Kidney epithelial cell (primary cell): ENCODE results near the gene ELP4. TPM values are rescaled to one million over a fixed set of nuclear protein-coding genes. Genes with fewer than 3 reads are reported as not detected.

Source experiments
- DNase-seq: peaks from one replicate; pipeline ENCODE4 v3.0.0-alpha.2; 2010; ENCODE audit warnings: low read depth
- H3K27me3 ChIP-seq: 2 replicates; pipeline ENCODE4 v1.6.0; 2011; ENCODE audit warnings: low read length; ENCODE audit not compliant: control insufficient read depth, insufficient read depth
- H3K36me3 ChIP-seq: 2 replicates; pipeline ENCODE4 v1.5.1; 2011; ENCODE audit warnings: low read length; ENCODE audit not compliant: control insufficient read depth, insufficient read depth
- H3K4me3 ChIP-seq: 2 replicates; pipeline ENCODE4 v1.5.1; 2011; ENCODE audit warnings: low read depth, mild to moderate bottlenecking, control low read depth, low read length
- total RNA-seq: library from RNA; depleted of rRNA; stranded (reverse); fragments of >200 nt; gene quantifications from 2 replicates; pipeline ENCODE4 v1.2.3, GENCODE V29; 2015
- TF ChIP-seq, protein P1 (sequence below): IDR thresholded peaks from 2 replicates; pipeline ENCODE4 v1.5.1; 2011; ENCODE audit warnings: mild to moderate bottlenecking, moderate library complexity, low read length, control low read depth, inconsistent platforms; ENCODE audit not compliant: insufficient read depth, poor library complexity, severe bottlenecking

Gene ELP4
- total RNA-seq, 1 donor from 2014 or later = 19.1 TPM

DNA sequence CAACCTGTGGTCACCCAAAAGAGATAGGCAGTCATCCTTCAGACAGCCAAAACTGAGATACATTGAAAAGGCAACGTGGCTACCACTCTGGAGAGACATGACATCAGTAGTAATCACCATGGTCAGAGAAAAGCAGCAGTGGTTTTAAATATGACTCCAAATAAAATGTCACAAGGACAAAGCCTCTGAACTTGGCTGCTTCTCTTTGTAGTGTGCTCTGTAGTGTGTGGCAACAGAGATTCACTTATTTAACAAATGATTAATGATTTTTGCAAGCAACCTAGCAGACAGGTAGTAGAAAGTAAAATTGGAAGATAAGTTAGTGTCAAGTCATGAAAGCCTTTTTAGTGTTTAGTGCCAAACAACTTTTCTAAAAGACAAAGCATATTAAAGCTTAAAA, 238.0 kb downstream of the ELP4 start:
- no peaks in the 10 kb centered on the region for H3K27me3 ChIP-seq
- no peak overlapping the region for H3K4me3 ChIP-seq
- no peak for DNase-seq
- TF ChIP-seq, protein P1, sequence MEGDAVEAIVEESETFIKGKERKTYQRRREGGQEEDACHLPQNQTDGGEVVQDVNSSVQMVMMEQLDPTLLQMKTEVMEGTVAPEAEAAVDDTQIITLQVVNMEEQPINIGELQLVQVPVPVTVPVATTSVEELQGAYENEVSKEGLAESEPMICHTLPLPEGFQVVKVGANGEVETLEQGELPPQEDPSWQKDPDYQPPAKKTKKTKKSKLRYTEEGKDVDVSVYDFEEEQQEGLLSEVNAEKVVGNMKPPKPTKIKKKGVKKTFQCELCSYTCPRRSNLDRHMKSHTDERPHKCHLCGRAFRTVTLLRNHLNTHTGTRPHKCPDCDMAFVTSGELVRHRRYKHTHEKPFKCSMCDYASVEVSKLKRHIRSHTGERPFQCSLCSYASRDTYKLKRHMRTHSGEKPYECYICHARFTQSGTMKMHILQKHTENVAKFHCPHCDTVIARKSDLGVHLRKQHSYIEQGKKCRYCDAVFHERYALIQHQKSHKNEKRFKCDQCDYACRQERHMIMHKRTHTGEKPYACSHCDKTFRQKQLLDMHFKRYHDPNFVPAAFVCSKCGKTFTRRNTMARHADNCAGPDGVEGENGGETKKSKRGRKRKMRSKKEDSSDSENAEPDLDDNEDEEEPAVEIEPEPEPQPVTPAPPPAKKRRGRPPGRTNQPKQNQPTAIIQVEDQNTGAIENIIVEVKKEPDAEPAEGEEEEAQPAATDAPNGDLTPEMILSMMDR = no peak
- no peaks in the 10 kb centered on the region for H3K36me3 ChIP-seq

DNA sequence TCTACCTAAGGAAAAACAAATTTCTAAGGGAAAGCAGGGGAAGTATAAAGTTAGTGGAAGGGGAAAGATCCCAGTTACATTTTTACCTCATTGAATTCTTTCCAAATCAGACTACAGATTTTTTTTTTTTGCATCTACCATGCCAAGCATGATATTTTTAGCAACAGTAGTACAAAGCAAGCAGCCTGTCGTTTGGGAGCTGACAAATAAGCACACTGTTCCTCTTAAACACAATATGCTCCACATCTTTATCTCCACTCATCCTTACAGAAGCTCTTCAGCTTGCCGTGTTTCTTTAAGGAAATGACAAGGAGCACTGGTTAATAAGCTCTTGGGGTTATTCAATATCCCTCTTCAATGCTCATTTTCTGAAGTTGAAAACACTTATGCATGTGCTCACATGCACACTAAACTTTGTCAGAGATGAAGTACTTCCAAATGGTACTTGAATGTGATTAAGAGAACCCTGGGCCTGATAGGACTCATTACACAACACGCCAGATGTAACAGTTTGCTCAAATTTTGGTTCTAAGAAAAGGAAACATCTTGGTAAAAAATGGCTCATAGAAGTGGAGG, 247.8 kb downstream of the ELP4 start:
- no peak for DNase-seq
- no peak overlapping the region for H3K4me3 ChIP-seq
- H3K27me3 ChIP-seq = no peaks in the 10 kb centered on the region
- no peaks in the 10 kb centered on the region for H3K36me3 ChIP-seq
- TF ChIP-seq, protein P1 = no peak

DNA sequence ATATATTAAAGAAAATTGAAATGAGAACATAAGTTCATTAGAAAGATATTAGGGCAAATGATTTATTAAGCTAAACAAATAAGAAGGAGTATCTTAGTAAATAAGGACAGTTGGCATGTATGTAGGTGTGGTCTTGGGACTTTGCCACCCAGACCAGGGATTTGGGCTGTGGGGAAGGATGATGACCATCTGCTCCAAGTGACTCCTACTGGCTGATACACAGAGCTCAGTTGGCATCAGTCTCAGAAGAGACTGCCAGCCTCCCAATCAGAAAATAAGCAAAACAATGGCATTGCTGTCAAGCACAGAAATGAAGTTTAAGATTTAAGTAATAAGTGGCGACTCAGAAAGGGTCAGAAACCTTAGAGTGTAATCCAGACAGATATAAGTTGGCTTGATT, 252.1 kb downstream of the ELP4 start:
- no peak for DNase-seq
- Histone ChIP-seq H3K36me3 (no peaks in the 10 kb centered on the region), H3K27me3 (no peaks in the 10 kb centered on the region), H3K4me3 (no peak overlapping the region)
- TF ChIP-seq, protein P1 = no peak

DNA sequence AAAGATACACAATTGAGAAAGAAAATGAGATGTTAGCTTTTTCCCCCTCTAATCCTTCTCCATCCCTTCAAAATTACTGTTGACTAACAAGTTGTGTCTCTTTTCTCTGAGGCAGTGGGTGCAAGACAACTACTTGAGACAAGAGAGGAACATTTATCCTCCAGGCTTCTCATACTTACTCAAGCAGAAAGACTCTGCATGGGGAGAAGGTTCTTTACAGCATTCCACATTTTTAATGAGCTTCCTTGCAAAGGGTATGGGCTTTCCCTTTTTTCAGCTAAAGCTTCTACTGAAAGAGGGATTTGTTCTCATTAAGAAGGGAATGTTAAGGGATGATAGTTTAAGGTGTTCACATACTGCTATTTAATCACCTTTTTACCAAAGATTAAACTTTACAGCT, 253.7 kb downstream of the ELP4 start:
- H3K36me3 ChIP-seq = no peaks in the 10 kb centered on the region
- DNase-seq = no peak
- H3K27me3 ChIP-seq = no peaks in the 10 kb centered on the region
- H3K4me3 ChIP-seq = no peak overlapping the region
- TF ChIP-seq, protein P1 = no peak

DNA sequence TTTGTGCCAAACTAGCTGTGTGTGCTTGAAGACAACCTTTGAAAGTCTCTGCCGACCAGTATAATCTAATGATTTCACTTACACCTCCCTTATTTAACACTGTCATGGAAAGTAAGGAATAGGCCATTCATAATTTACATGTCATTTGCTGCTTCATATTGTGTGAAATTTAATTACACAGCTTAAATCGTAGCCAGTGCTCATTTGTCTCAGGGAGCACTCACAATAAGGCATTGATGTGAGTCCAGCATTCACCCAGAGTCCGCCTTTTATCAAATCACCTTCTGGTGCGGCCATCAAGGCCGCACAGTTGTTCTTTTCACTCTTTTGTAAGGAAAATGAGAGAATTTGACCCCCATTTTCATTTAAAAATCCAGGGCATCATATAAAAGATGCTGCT, 254.7 kb downstream of the ELP4 start:
- Histone ChIP-seq H3K27me3 (no peaks in the 10 kb centered on the region), H3K4me3 (no peak overlapping the region), H3K36me3 (no peaks in the 10 kb centered on the region)
- no peak for DNase-seq
- TF ChIP-seq, protein P1 = no peak

DNA sequence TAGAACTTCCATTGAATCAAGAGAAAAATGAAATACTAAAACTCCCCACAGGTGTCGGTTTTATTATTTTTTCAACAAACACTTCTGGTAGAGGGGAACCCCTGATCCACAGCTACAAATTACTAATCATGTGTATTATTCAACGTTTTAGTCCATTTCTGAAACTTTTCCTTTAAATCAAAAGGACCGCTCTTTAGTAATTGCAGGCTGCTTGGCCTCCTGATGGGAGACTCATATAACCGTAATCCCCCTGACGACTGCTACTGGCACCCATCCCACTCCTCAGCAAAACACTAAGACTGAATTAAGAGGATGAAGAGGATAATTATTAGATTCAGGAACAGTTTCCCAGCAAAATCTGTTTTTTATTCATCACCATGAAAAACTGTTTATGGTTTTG, 255.2 kb downstream of the ELP4 start:
- Histone ChIP-seq H3K27me3 (no peaks in the 10 kb centered on the region), H3K4me3 (no peak overlapping the region), H3K36me3 (no peaks in the 10 kb centered on the region)
- no peak for DNase-seq
- TF ChIP-seq, protein P1 = no peak
